ENCODE data around the gene RBM19.

Gene RBM19

GRCh38 chr12:113838896-113839295, 127.2 kb downstream of the RBM19 start:
- H3K36me3 ChIP-seq (ENCODE audit: control insufficient read depth, insufficient read depth, low read length): no peaks in the 10 kb centered on the region
- no peaks in the 10 kb centered on the region for H3K27me3 ChIP-seq (ENCODE audit: control insufficient read depth, insufficient read depth, low read length, poor library complexity, severe bottlenecking)
- WGBS, 2 experiments: 90 to 91% methylated on average over 7 of the region's 7 CpGs
- H3K4me3 ChIP-seq (ENCODE audit: insufficient read depth, low read depth, low read length): no peak overlapping the region
- H3K27ac ChIP-seq (ENCODE audit: insufficient read depth, low read depth, low read length, poor library complexity, severe bottlenecking): no peak overlapping the region
- H3K4me1 ChIP-seq (ENCODE audit: control insufficient read depth, insufficient read depth, low read length): peaks cover 19% of the 10 kb centered on the region
- no peaks in the 10 kb centered on the region for H3K9me3 ChIP-seq (ENCODE audit: control insufficient read depth, low read length)

DNA sequence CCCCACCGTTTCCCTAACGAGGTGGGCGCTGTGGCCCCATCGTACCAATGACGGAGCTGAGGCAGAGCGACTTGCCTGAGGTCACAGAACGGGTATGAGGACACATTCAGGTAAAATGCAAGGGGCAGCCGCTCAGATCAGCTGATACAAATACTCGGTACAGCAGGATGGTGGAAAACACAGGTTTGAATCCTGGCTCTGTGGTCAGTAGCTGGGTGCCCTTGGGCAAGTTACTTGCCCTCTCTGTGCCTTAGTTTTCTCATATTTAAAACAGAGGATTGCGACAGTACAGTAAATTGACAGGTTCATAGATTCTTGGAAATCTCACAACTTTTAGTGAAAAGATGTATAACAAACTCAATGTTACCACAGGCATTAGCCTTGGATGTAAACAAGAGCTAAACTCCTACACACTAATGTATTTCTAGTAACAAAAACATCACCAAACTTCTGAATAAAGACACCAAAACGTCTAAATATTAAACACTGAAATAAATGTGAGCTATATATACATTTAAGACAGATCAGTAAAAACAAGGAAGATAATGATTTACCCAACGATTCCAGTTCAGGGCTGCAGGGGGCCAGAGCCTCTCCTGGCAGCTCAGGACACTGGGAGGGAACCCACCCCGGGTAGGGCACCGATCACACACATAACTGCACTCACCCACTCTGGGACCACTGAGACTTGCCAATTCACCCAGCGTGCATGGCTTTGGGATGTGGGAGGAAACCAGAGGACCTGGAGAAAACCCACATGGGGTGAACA, 128.4 kb downstream of the RBM19 start:
- Histone ChIP-seq H3K4me3 (ENCODE audit: insufficient read depth, low read depth, low read length) (no peak overlapping the region), H3K27me3 (ENCODE audit: control insufficient read depth, insufficient read depth, low read length, poor library complexity, severe bottlenecking) (no peaks in the 10 kb centered on the region), H3K4me1 (ENCODE audit: control insufficient read depth, insufficient read depth, low read length) (peaks cover 19% of the 10 kb centered on the region), H3K9me3 (ENCODE audit: control insufficient read depth, low read length) (no peaks in the 10 kb centered on the region), H3K36me3 (ENCODE audit: control insufficient read depth, insufficient read depth, low read length) (no peaks in the 10 kb centered on the region), H3K27ac (ENCODE audit: insufficient read depth, low read depth, low read length, poor library complexity, severe bottlenecking) (no peak overlapping the region)
- WGBS, 2 experiments: 93 to 94% methylated on average over 14 to 15 of the region's 15 CpGs

- WGBS, 2 experiments: 81 to 89% methylated on average over 5 of the region's 5 CpGs
Measured at GRCh38 chr12:113837084-113837483, 129.0 kb downstream of the RBM19 start.

DNA sequence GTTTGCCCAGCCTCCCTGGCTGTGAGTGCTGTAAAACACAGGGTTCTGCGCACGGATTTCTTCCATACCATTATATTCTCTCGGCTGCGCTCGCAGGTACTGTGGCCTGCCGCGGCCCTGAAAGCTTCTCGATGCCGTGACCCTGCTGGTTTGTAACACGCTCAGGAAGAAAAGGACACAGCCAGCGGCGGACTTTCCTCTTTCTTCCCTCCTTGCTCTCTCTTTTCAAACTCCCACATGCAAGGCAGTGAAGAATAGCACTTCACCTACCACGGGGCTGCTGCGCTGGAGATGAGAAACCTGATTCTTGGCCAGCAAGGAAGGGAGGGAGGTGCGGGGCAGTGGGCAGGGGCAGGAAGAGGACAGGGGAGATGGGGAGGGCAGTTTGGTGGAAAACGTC, 130.2 kb downstream of the RBM19 start:
- Histone ChIP-seq H3K36me3 (ENCODE audit: control insufficient read depth, insufficient read depth, low read length) (no peaks in the 10 kb centered on the region), H3K27ac (ENCODE audit: insufficient read depth, low read depth, low read length, poor library complexity, severe bottlenecking) (peak overlapping the region; percentile 20), H3K9me3 (ENCODE audit: control insufficient read depth, low read length) (no peaks in the 10 kb centered on the region), H3K4me1 (ENCODE audit: control insufficient read depth, insufficient read depth, low read length) (peaks cover 27% of the 10 kb centered on the region), H3K27me3 (ENCODE audit: control insufficient read depth, insufficient read depth, low read length, poor library complexity, severe bottlenecking) (no peaks in the 10 kb centered on the region), H3K4me3 (ENCODE audit: insufficient read depth, low read depth, low read length) (no peak overlapping the region)
- WGBS, 2 experiments: 49 to 53% methylated on average over 16 of the region's 16 CpGs

More at GRCh38 chr12:113837084-113837483, 129.0 kb downstream of the RBM19 start:
- peaks cover 19% of the 10 kb centered on the region for H3K4me1 ChIP-seq (ENCODE audit: control insufficient read depth, insufficient read depth, low read length)
- H3K36me3 ChIP-seq (ENCODE audit: control insufficient read depth, insufficient read depth, low read length): no peaks in the 10 kb centered on the region
- H3K9me3 ChIP-seq (ENCODE audit: control insufficient read depth, low read length): no peaks in the 10 kb centered on the region
- H3K27ac ChIP-seq (ENCODE audit: insufficient read depth, low read depth, low read length, poor library complexity, severe bottlenecking): no peak overlapping the region
- H3K27me3 ChIP-seq (ENCODE audit: control insufficient read depth, insufficient read depth, low read length, poor library complexity, severe bottlenecking): no peaks in the 10 kb centered on the region
- no peak overlapping the region for H3K4me3 ChIP-seq (ENCODE audit: insufficient read depth, low read depth, low read length)

DNA sequence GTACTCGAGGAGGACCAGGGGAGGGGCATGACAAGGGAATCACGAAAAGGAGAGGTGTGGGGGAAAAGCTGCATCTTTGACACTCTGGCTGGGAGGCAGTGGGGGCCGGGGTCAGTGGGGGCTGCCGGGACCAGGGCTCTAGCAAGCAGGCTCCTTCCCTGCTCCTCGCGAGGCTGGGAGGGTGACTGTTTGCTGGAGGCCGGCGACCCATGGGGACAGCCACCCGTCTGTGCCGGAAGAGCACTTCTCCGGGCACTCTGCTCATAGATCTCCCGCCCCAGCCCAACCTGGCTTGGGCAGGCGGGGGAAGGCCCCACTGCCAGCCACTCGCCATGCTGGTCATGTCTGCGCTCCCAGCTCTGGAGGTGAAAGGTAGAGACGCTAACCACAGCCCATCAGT, 130.7 kb downstream of the RBM19 start:
- Histone ChIP-seq H3K27ac (ENCODE audit: insufficient read depth, low read depth, low read length, poor library complexity, severe bottlenecking) (peak overlapping the region; percentile 20), H3K9me3 (ENCODE audit: control insufficient read depth, low read length) (no peaks in the 10 kb centered on the region), H3K36me3 (ENCODE audit: control insufficient read depth, insufficient read depth, low read length) (no peaks in the 10 kb centered on the region), H3K27me3 (ENCODE audit: control insufficient read depth, insufficient read depth, low read length, poor library complexity, severe bottlenecking) (no peaks in the 10 kb centered on the region), H3K4me3 (ENCODE audit: insufficient read depth, low read depth, low read length) (no peak overlapping the region), H3K4me1 (ENCODE audit: control insufficient read depth, insufficient read depth, low read length) (peaks cover 27% of the 10 kb centered on the region)
- WGBS, 2 experiments: 89 to 92% methylated on average over 16 of the region's 16 CpGs

DNA sequence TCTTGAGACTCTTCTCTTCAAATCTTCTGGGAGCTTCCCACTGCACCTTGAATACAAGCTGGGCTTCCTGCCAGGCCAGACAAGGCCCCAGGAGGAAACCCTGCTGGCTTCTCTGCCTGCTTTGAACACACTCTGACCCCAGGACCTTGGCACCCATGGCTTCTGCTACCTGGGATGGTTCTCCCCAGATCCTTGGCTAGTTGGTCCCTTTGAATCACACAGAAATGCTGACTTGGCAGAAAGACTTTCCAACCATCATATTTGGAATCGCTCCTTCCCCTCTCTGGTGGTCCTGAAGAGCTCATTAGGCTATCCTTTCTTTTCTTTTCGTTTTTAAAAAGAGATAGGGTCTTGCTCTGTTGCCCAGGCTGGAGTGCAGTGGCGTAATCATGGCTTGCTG, 132.7 kb downstream of the RBM19 start:
- WGBS, 2 experiments: 90 to 93% methylated on average over 3 of the region's 3 CpGs
- no peaks in the 10 kb centered on the region for H3K36me3 ChIP-seq (ENCODE audit: control insufficient read depth, insufficient read depth, low read length)
- no peaks in the 10 kb centered on the region for H3K27me3 ChIP-seq (ENCODE audit: control insufficient read depth, insufficient read depth, low read length, poor library complexity, severe bottlenecking)

GRCh38 chr12:113831476-113831875, 134.6 kb downstream of the RBM19 start:
- Histone ChIP-seq H3K36me3 (ENCODE audit: control insufficient read depth, insufficient read depth, low read length) (no peaks in the 10 kb centered on the region), H3K4me3 (ENCODE audit: insufficient read depth, low read depth, low read length) (no peak overlapping the region), H3K27ac (ENCODE audit: insufficient read depth, low read depth, low read length, poor library complexity, severe bottlenecking) (no peak overlapping the region), H3K27me3 (ENCODE audit: control insufficient read depth, insufficient read depth, low read length, poor library complexity, severe bottlenecking) (no peaks in the 10 kb centered on the region), H3K9me3 (ENCODE audit: control insufficient read depth, low read length) (no peaks in the 10 kb centered on the region), H3K4me1 (ENCODE audit: control insufficient read depth, insufficient read depth, low read length) (peaks cover 37% of the 10 kb centered on the region)
- 87% methylated on average over 20 of the region's 20 CpGs for WGBS, 2 experiments

More for the DNA sequence above, 132.7 kb downstream of the RBM19 start:
- H3K9me3 ChIP-seq (ENCODE audit: control insufficient read depth, low read length): no peaks in the 10 kb centered on the region
- no peak overlapping the region for H3K27ac ChIP-seq (ENCODE audit: insufficient read depth, low read depth, low read length, poor library complexity, severe bottlenecking)
- peaks cover 30% of the 10 kb centered on the region for H3K4me1 ChIP-seq (ENCODE audit: control insufficient read depth, insufficient read depth, low read length)
- H3K4me3 ChIP-seq (ENCODE audit: insufficient read depth, low read depth, low read length): no peak overlapping the region

- no peaks in the 10 kb centered on the region for H3K27me3 ChIP-seq (ENCODE audit: control insufficient read depth, insufficient read depth, low read length, poor library complexity, severe bottlenecking)
- H3K4me3 ChIP-seq (ENCODE audit: insufficient read depth, low read depth, low read length): no peak overlapping the region
- no peaks in the 10 kb centered on the region for H3K9me3 ChIP-seq (ENCODE audit: control insufficient read depth, low read length)
- peaks cover 33% of the 10 kb centered on the region for H3K4me1 ChIP-seq (ENCODE audit: control insufficient read depth, insufficient read depth, low read length)
- H3K27ac ChIP-seq (ENCODE audit: insufficient read depth, low read depth, low read length, poor library complexity, severe bottlenecking): no peak overlapping the region
- WGBS, 2 experiments: 90 to 94% methylated on average over 4 of the region's 4 CpGs
- H3K36me3 ChIP-seq (ENCODE audit: control insufficient read depth, insufficient read depth, low read length): no peaks in the 10 kb centered on the region
Measured at GRCh38 chr12:113831016-113831415, 135.1 kb downstream of the RBM19 start.

DNA sequence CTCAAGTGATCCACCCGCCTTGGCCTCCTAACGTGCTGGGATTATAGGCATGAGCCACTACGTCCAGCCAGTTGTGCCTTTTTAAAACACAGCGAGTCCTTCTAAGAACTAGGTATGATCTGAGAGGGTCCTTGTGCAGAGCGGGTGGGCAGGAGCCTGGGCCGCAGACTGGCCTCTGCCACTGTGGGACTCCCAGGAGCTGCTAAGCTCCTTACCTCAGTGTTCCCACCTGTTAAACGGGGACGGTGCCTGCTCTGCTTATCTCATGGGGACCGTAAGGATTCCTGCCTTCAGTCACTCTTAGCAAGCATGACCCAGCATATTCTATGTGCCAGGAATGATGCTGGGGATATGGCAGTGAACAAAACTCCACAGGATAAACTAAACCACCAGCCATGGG, 136.9 kb downstream of the RBM19 start:
- Histone ChIP-seq H3K36me3 (ENCODE audit: control insufficient read depth, insufficient read depth, low read length) (no peaks in the 10 kb centered on the region), H3K27ac (ENCODE audit: insufficient read depth, low read depth, low read length, poor library complexity, severe bottlenecking) (no peak overlapping the region), H3K9me3 (ENCODE audit: control insufficient read depth, low read length) (no peaks in the 10 kb centered on the region), H3K4me3 (ENCODE audit: insufficient read depth, low read depth, low read length) (no peak overlapping the region), H3K4me1 (ENCODE audit: control insufficient read depth, insufficient read depth, low read length) (peaks cover 20% of the 10 kb centered on the region), H3K27me3 (ENCODE audit: control insufficient read depth, insufficient read depth, low read length, poor library complexity, severe bottlenecking) (no peaks in the 10 kb centered on the region)
- WGBS, 2 experiments: 94 to 97% methylated on average over 9 of the region's 9 CpGs

DNA sequence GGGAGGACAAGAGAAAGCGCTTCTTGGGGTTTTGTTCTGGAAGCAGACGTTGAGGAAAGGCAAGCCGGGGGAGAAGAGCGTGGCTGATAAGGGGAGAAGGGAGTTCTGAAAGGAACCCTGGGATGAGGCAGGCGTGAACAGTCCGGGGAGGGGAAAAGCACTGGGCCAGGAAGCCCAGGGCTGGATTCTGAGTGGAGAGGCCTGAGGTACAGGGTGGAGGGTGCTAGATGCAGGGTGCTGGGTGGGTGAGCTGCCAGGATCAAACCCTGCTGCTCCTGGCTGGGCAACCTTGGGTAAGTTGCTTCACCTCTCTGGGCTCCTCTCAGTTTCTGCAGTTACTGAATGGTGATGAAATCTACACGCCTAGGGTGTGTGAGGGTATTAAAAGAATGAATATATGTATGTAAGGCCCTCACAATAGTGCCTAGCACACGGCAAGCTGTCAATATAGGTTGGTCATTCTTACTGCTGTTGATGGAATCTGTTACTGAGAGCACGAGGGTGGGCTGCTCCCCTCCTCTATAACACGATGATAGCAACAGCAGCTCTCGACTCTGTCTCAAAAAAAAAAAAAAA, 138.5 kb downstream of the RBM19 start:
- H3K9me3 ChIP-seq (ENCODE audit: control insufficient read depth, low read length): no peaks in the 10 kb centered on the region
- H3K4me1 ChIP-seq (ENCODE audit: control insufficient read depth, insufficient read depth, low read length): peaks cover 29% of the 10 kb centered on the region
- H3K27ac ChIP-seq (ENCODE audit: insufficient read depth, low read depth, low read length, poor library complexity, severe bottlenecking): no peak overlapping the region
- 64 to 71% methylated on average over 11 of the region's 11 CpGs for WGBS, 2 experiments
- H3K27me3 ChIP-seq (ENCODE audit: control insufficient read depth, insufficient read depth, low read length, poor library complexity, severe bottlenecking): no peaks in the 10 kb centered on the region
- H3K36me3 ChIP-seq (ENCODE audit: control insufficient read depth, insufficient read depth, low read length): no peaks in the 10 kb centered on the region
- no peak overlapping the region for H3K4me3 ChIP-seq (ENCODE audit: insufficient read depth, low read depth, low read length)
